ENCODE results near the gene BTG1.

Gene BTG1

GRCh38 chr12:92132288-92132687 lies 13.4 kb downstream of the BTG1 start:
- no peak for DNase-seq

- DNase-seq: no peak
These were observed 14.6 kb downstream of the BTG1 start for GRCh38 chr12:92130999-92131398.

- no peak for DNase-seq
These were observed 16.0 kb downstream of the BTG1 start for GRCh38 chr12:92129609-92130008.

GRCh38 chr12:92128612-92129011 lies 17.0 kb downstream of the BTG1 start:
- DNase-seq: no peak

- DNase-seq: no peak
These were observed 21.0 kb downstream of the BTG1 start for GRCh38 chr12:92124689-92125029.

- no peak for DNase-seq
These were observed 21.6 kb downstream of the BTG1 start for GRCh38 chr12:92123780-92124688.

- no peak for DNase-seq
These were observed 22.5 kb downstream of the BTG1 start for GRCh38 chr12:92122941-92123779.

- DNase-seq: no peak
These were observed 23.8 kb downstream of the BTG1 start for GRCh38 chr12:92121826-92122225.

GRCh38 chr12:92118826-92119536 lies 26.7 kb downstream of the BTG1 start:
- no peak for DNase-seq

GRCh38 chr12:92114834-92115233 lies 30.8 kb downstream of the BTG1 start:
- no peak for DNase-seq

GRCh38 chr12:92111256-92111655 lies 34.4 kb downstream of the BTG1 start:
- DNase-seq: no peak

- no peak for DNase-seq
These were observed 35.5 kb downstream of the BTG1 start for GRCh38 chr12:92110083-92110640.

GRCh38 chr12:92109613-92110012 lies 36.0 kb downstream of the BTG1 start:
- DNase-seq: no peak

- DNase-seq: no peak
These were observed 37.0 kb downstream of the BTG1 start for GRCh38 chr12:92108651-92109050.

GRCh38 chr12:92107621-92108131 lies 38.0 kb downstream of the BTG1 start:
- no peak for DNase-seq

- no peak for DNase-seq
These were observed 38.6 kb downstream of the BTG1 start for GRCh38 chr12:92107094-92107493.

GRCh38 chr12:92105676-92106075 lies 40.0 kb downstream of the BTG1 start:
- no peak for DNase-seq

GRCh38 chr12:92105110-92105509 lies 40.5 kb downstream of the BTG1 start:
- DNase-seq: no peak

GRCh38 chr12:92102606-92103005 lies 43.0 kb downstream of the BTG1 start:
- DNase-seq: no peak

- DNase-seq: no peak
These were observed 46.9 kb downstream of the BTG1 start for GRCh38 chr12:92098594-92099380.

GRCh38 chr12:92096346-92097136 lies 49.1 kb downstream of the BTG1 start:
- DNase-seq: no peak

Data from activated T-cell treated with anti-CD3 and anti-CD28 coated beads, Interleukin-2, amount 50 U/mL, for 1 hour (primary cell).